GM18909 (cell line): Measurements from ENCODE around the gene KCTD21.
"Not testable (repeated sequence)": the region's sequence is repeated elsewhere in the genome, so short reads cannot be mapped to it uniquely, and the experiment has no call there.

Experiments used
- ATAC-seq: cut with Tn5 transposase; IDR thresholded peaks from one replicate; pipeline ENCODE4 v1.9.1; 2021; ENCODE audit warnings: mild to moderate bottlenecking; ENCODE audit not compliant: unreplicated experiment, poor library complexity

Gene KCTD21

GRCh38 chr11:78179459-78180071, 8.9 kb downstream of the KCTD21 start:
- no peak for ATAC-seq

GRCh38 chr11:78177216-78177615, 11.2 kb downstream of the KCTD21 start:
- no peak for ATAC-seq

GRCh38 chr11:78176605-78177141, 11.8 kb downstream of the KCTD21 start:
- no peak for ATAC-seq

GRCh38 chr11:78175862-78176261, 12.6 kb downstream of the KCTD21 start:
- ATAC-seq, result not testable (repeated sequence)

GRCh38 chr11:78171951-78172350, 16.5 kb downstream of the KCTD21 start:
- no peak for ATAC-seq

GRCh38 chr11:78170874-78171549, 17.4 kb downstream of the KCTD21 start:
- no peak for ATAC-seq

GRCh38 chr11:78170413-78170812, 18.0 kb downstream of the KCTD21 start:
- ATAC-seq, result no peak

GRCh38 chr11:78168539-78169477, 19.6 kb downstream of the KCTD21 start:
- ATAC-seq, result no peak

- ATAC-seq, result no peak
These were observed 21.5 kb downstream of the KCTD21 start for GRCh38 chr11:78166855-78167469.

- no peak for ATAC-seq
These were observed 24.0 kb downstream of the KCTD21 start for GRCh38 chr11:78164471-78164870.

- no peak for ATAC-seq
These were observed 24.6 kb downstream of the KCTD21 start for GRCh38 chr11:78163828-78164227.

GRCh38 chr11:78161962-78162371, 26.5 kb downstream of the KCTD21 start:
- no peak for ATAC-seq

GRCh38 chr11:78161346-78161745, 27.1 kb downstream of the KCTD21 start:
- ATAC-seq, result no peak

GRCh38 chr11:78160557-78160956, 27.9 kb downstream of the KCTD21 start:
- no peak for ATAC-seq

- no peak for ATAC-seq
These were observed 29.3 kb downstream of the KCTD21 start for GRCh38 chr11:78158987-78159652.

- ATAC-seq, result no peak
These were observed 32.1 kb downstream of the KCTD21 start for GRCh38 chr11:78156127-78156844.

- no peak for ATAC-seq
These were observed 36.6 kb downstream of the KCTD21 start for GRCh38 chr11:78151804-78152203.

- ATAC-seq, result no peak
These were observed 37.7 kb downstream of the KCTD21 start for GRCh38 chr11:78150754-78151153.

GRCh38 chr11:78150346-78150745, 38.1 kb downstream of the KCTD21 start:
- no peak for ATAC-seq
